HepG2 (cell line): ENCODE measurements around the gene CCT3. TPM values are rescaled to one million over a fixed set of nuclear protein-coding genes. Genes with fewer than 3 reads are reported as not detected.
A peak's percentile ranks its signal among the peaks of the same experiment; 100 is the strongest.

ENCODE experiments used
- ARID2 ChIP-seq: sonication (generic); formaldehyde crosslinking; IDR thresholded peaks from 2 replicates; pipeline ENCODE4 v1.8.1; 2022; ENCODE audit warnings: mild to moderate bottlenecking, missing genetic modification reagents, borderline replicate concordance
- ATF7 ChIP-seq, 2 experiments: fragments of 450-650 bp in 1 of 2; sonication (generic) in 1 of 2; formaldehyde crosslinking in 1 of 2; IDR thresholded peaks; 2 replicates each; pipeline versions ENCODE4 v1.4.0 to v1.6.1; 2016 to 2020; ENCODE audit warnings: antibody characterized with exemption in 1 of 2, mild to moderate bottlenecking in 1 of 2, missing genetic modification reagents in 1 of 2
- ERF ChIP-seq: IDR thresholded peaks from 2 replicates; pipeline ENCODE4 v1.6.1; 2018; ENCODE audit warnings: missing biosample characterization, missing genetic modification reagents
- FOXK1 ChIP-seq: sonication (generic); formaldehyde crosslinking; IDR thresholded peaks from 2 replicates; pipeline ENCODE4 v1.4.0; 2020; ENCODE audit warnings: low read depth, missing genetic modification reagents, borderline replicate concordance
- GATAD2A ChIP-seq: IDR thresholded peaks from 2 replicates; pipeline ENCODE4 v1.6.1; 2016
- NCOR1 ChIP-seq: fragments of 200-600 bp; sonication (generic); IDR thresholded peaks from 2 replicates; pipeline ENCODE4 v1.7.0; 2017; ENCODE audit warnings: antibody characterized with exemption, low read length, borderline replicate concordance
- ZBTB7A ChIP-seq: sonication (generic); formaldehyde crosslinking; IDR thresholded peaks from 2 replicates; pipeline ENCODE4 v1.8.0; 2022; ENCODE audit warnings: mild to moderate bottlenecking, missing genetic modification reagents
- ZFP36 ChIP-seq: fragments of 150-350 bp; IDR thresholded peaks from 2 replicates; pipeline ENCODE4 v1.6.1; 2018; ENCODE audit warnings: borderline replicate concordance, low read length, low read depth; ENCODE audit not compliant: partially characterized antibody
- ZFP82 ChIP-seq: sonication (generic); formaldehyde crosslinking; IDR thresholded peaks from 2 replicates; pipeline ENCODE4 v1.5.1; 2020; ENCODE audit warnings: mild to moderate bottlenecking, missing genetic modification reagents, borderline replicate concordance
- ZNF382 ChIP-seq: sonication (generic); formaldehyde crosslinking; IDR thresholded peaks from 2 replicates; pipeline ENCODE4 v1.5.0; 2020; ENCODE audit warnings: missing genetic modification reagents, mild to moderate bottlenecking, borderline replicate concordance
- ZNF468 ChIP-seq: sonication (generic); formaldehyde crosslinking; IDR thresholded peaks from 2 replicates; pipeline ENCODE4 v1.8.0; 2022; ENCODE audit warnings: mild to moderate bottlenecking, moderate library complexity, missing genetic modification reagents
- ZNF530 ChIP-seq: sonication (generic); formaldehyde crosslinking; IDR thresholded peaks from 2 replicates; pipeline ENCODE4 v1.5.0; 2020; ENCODE audit warnings: low read depth, mild to moderate bottlenecking, missing genetic modification reagents
- ZNF570 ChIP-seq: sonication (generic); formaldehyde crosslinking; IDR thresholded peaks from 2 replicates; pipeline ENCODE4 v1.4.0; 2020; ENCODE audit warnings: mild to moderate bottlenecking, missing genetic modification reagents, borderline replicate concordance
- ZSCAN21 ChIP-seq: sonication (generic); formaldehyde crosslinking; IDR thresholded peaks from 2 replicates; pipeline ENCODE4 v1.8.0; 2022; ENCODE audit warnings: mild to moderate bottlenecking, missing genetic modification reagents, moderate library complexity, borderline replicate concordance
- polyA plus RNA-seq, 8 experiments: library from polyadenylated mRNA; depleted of rRNA in 3 of 8; stranded (reverse) in 7 of 8; unstranded in 1 of 8; fragments of >200 nt; fragmentation: Illumina TruSeq in 4 of 8; extraction: Trizol in 4 of 8; gene quantifications; 2 replicates each; pipeline versions ENCODE4 v1.2.1 to v1.2.3, GENCODE V29; 2011 to 2016; ENCODE audit warnings: low read depth in 4 of 8, missing spikeins in 1 of 8, mixed read lengths in 1 of 8; ENCODE audit not compliant: insufficient read depth in 1 of 8
- total RNA-seq, 5 experiments: library from RNA; depleted of rRNA; stranded (reverse); fragments of >200 nt; fragmentation: Illumina TruSeq; extraction: Trizol; gene quantifications; 2 replicates each; pipeline ENCODE4 v1.2.3, GENCODE V29; 2016; ENCODE audit warnings: low read depth in 1 of 5
- TF ChIP-seq, protein P1 (sequence below): sonication (generic); formaldehyde crosslinking; IDR thresholded peaks from 2 replicates; pipeline ENCODE4 v1.4.0; 2020; ENCODE audit warnings: missing genetic modification reagents
- TF ChIP-seq, protein P2 (sequence below): sonication (generic); formaldehyde crosslinking; IDR thresholded peaks from 2 replicates; pipeline ENCODE4 v1.8.1; 2023; ENCODE audit warnings: missing genetic modification reagents, mild to moderate bottlenecking, borderline replicate concordance
- TF ChIP-seq, protein P3 (sequence below): sonication (generic); formaldehyde crosslinking; IDR thresholded peaks from 2 replicates; pipeline ENCODE4 v1.4.0; 2020; ENCODE audit warnings: missing genetic modification reagents
- TF ChIP-seq, protein P4 (sequence below): sonication (generic); formaldehyde crosslinking; IDR thresholded peaks from 2 replicates; pipeline ENCODE4 v1.5.0; 2020; ENCODE audit warnings: mild to moderate bottlenecking, missing genetic modification reagents
- TF ChIP-seq, protein P5 (sequence below): sonication (generic); formaldehyde crosslinking; IDR thresholded peaks from 2 replicates; pipeline ENCODE4 v1.5.0; 2020; ENCODE audit warnings: missing genetic modification reagents

CCT3 gene
- total and polyA plus RNA-seq, 2 of the 13 experiments (the other 11 are each of a cell fraction or from before 2014, with no cell fraction given): 319 to 615 TPM

DNA sequence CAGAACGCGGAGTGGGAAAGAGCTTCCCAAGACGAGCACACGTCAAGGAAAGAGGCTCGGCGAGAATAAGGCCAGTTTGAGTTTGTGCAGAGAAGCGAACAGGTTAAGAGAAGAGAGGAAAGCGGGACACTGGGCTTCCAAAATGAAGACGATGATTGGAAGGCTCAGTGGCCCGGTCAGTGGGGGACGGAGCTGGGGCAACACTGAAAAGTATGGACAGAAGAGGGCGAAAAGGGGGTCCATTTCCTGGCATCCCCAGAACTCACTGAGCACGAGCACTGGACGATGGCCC, 258 bp downstream of the CCT3 start (continued):
- TF ChIP-seq, protein P1, sequence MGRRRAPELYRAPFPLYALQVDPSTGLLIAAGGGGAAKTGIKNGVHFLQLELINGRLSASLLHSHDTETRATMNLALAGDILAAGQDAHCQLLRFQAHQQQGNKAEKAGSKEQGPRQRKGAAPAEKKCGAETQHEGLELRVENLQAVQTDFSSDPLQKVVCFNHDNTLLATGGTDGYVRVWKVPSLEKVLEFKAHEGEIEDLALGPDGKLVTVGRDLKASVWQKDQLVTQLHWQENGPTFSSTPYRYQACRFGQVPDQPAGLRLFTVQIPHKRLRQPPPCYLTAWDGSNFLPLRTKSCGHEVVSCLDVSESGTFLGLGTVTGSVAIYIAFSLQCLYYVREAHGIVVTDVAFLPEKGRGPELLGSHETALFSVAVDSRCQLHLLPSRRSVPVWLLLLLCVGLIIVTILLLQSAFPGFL (CRISPR knock-in tag): no peak
- TF ChIP-seq ZFP36 (no peak), ZNF382 (CRISPR knock-in tag) (no peak), ZNF468 (CRISPR knock-in tag) (no peak), ARID2 (CRISPR knock-in tag) (no peak), ZSCAN21 (CRISPR knock-in tag) (no peak), ZBTB7A (CRISPR knock-in tag) (no peak), NCOR1 (no peak), GATAD2A (CRISPR knock-in tag) (no peak), ATF7 (IDR thresholded peaks at IDR 0.05) (no peak), ATF7 (CRISPR knock-in tag; IDR thresholded peaks at IDR 0.05) (no peak), ZNF570 (0 out of 2 replicates have a peak, but pooled peaks have one; percentile 6), ZNF530 (CRISPR knock-in tag) (no peak), ZFP82 (peak; percentile 60; the same call in 1 of the 2 replicates), FOXK1 (CRISPR knock-in tag) (no peak), ERF (CRISPR knock-in tag) (no peak)
- TF ChIP-seq, protein P2, sequence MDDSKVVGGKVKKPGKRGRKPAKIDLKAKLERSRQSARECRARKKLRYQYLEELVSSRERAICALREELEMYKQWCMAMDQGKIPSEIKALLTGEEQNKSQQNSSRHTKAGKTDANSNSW (CRISPR knock-in tag): no peak
- TF ChIP-seq, protein P3, sequence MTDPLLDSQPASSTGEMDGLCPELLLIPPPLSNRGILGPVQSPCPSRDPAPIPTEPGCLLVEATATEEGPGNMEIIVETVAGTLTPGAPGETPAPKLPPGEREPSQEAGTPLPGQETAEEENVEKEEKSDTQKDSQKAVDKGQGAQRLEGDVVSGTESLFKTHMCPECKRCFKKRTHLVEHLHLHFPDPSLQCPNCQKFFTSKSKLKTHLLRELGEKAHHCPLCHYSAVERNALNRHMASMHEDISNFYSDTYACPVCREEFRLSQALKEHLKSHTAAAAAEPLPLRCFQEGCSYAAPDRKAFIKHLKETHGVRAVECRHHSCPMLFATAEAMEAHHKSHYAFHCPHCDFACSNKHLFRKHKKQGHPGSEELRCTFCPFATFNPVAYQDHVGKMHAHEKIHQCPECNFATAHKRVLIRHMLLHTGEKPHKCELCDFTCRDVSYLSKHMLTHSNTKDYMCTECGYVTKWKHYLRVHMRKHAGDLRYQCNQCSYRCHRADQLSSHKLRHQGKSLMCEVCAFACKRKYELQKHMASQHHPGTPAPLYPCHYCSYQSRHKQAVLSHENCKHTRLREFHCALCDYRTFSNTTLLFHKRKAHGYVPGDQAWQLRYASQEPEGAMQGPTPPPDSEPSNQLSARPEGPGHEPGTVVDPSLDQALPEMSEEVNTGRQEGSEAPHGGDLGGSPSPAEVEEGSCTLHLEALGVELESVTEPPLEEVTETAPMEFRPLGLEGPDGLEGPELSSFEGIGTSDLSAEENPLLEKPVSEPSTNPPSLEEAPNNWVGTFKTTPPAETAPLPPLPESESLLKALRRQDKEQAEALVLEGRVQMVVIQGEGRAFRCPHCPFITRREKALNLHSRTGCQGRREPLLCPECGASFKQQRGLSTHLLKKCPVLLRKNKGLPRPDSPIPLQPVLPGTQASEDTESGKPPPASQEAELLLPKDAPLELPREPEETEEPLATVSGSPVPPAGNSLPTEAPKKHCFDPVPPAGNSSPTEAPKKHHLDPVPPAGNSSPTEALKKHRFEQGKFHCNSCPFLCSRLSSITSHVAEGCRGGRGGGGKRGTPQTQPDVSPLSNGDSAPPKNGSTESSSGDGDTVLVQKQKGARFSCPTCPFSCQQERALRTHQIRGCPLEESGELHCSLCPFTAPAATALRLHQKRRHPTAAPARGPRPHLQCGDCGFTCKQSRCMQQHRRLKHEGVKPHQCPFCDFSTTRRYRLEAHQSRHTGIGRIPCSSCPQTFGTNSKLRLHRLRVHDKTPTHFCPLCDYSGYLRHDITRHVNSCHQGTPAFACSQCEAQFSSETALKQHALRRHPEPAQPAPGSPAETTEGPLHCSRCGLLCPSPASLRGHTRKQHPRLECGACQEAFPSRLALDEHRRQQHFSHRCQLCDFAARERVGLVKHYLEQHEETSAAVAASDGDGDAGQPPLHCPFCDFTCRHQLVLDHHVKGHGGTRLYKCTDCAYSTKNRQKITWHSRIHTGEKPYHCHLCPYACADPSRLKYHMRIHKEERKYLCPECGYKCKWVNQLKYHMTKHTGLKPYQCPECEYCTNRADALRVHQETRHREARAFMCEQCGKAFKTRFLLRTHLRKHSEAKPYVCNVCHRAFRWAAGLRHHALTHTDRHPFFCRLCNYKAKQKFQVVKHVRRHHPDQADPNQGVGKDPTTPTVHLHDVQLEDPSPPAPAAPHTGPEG (CRISPR knock-in tag): no peak
- TF ChIP-seq, protein P4, sequence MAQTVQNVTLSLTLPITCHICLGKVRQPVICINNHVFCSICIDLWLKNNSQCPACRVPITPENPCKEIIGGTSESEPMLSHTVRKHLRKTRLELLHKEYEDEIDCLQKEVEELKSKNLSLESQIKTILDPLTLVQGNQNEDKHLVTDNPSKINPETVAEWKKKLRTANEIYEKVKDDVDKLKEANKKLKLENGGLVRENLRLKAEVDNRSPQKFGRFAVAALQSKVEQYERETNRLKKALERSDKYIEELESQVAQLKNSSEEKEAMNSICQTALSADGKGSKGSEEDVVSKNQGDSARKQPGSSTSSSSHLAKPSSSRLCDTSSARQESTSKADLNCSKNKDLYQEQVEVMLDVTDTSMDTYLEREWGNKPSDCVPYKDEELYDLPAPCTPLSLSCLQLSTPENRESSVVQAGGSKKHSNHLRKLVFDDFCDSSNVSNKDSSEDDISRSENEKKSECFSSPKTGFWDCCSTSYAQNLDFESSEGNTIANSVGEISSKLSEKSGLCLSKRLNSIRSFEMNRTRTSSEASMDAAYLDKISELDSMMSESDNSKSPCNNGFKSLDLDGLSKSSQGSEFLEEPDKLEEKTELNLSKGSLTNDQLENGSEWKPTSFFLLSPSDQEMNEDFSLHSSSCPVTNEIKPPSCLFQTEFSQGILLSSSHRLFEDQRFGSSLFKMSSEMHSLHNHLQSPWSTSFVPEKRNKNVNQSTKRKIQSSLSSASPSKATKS (CRISPR knock-in tag): no peak
- TF ChIP-seq, protein P5, sequence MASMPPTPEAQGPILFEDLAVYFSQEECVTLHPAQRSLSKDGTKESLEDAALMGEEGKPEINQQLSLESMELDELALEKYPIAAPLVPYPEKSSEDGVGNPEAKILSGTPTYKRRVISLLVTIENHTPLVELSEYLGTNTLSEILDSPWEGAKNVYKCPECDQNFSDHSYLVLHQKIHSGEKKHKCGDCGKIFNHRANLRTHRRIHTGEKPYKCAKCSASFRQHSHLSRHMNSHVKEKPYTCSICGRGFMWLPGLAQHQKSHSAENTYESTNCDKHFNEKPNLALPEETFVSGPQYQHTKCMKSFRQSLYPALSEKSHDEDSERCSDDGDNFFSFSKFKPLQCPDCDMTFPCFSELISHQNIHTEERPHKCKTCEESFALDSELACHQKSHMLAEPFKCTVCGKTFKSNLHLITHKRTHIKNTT (CRISPR knock-in tag): no peak
